IPS DF 19.7 (cell line): Measurements from ENCODE around the gene AKAP13.

Source experiments
- DNase-seq: peaks from one replicate; pipeline ENCODE4 v3.0.0-alpha.2; 2013; ENCODE audit warnings: low read depth, low spot score

Gene AKAP13

GRCh38 chr15:85382942-85383341 lies 2.5 kb downstream of the AKAP13 start:
- no peak for DNase-seq

- DNase-seq: no peak
These were observed 3.2 kb downstream of the AKAP13 start for GRCh38 chr15:85383470-85384148.

GRCh38 chr15:85386261-85386660 lies 5.9 kb downstream of the AKAP13 start:
- DNase-seq: no peak

- DNase-seq: no peak
These were observed 8.3 kb downstream of the AKAP13 start for GRCh38 chr15:85388566-85389305.

GRCh38 chr15:85389306-85389650 lies 8.9 kb downstream of the AKAP13 start:
- DNase-seq: no peak

GRCh38 chr15:85389772-85390171 lies 9.4 kb downstream of the AKAP13 start:
- DNase-seq: no peak

- no peak for DNase-seq
These were observed 12.8 kb downstream of the AKAP13 start for GRCh38 chr15:85393210-85393609.

GRCh38 chr15:85394554-85395333 lies 14.3 kb downstream of the AKAP13 start:
- no peak for DNase-seq

- no peak for DNase-seq
These were observed 16.2 kb downstream of the AKAP13 start for GRCh38 chr15:85396554-85396953.

- no peak for DNase-seq
These were observed 16.7 kb downstream of the AKAP13 start for GRCh38 chr15:85397151-85397550.

- DNase-seq: no peak
These were observed 17.5 kb downstream of the AKAP13 start for GRCh38 chr15:85397926-85398325.

- DNase-seq: no peak
These were observed 18.4 kb downstream of the AKAP13 start for GRCh38 chr15:85398822-85399221.

- DNase-seq: no peak
These were observed 19.2 kb downstream of the AKAP13 start for GRCh38 chr15:85399627-85400026.

- DNase-seq: no peak
These were observed 20.2 kb downstream of the AKAP13 start for GRCh38 chr15:85400606-85401005.

GRCh38 chr15:85401108-85401774 lies 20.8 kb downstream of the AKAP13 start:
- DNase-seq: no peak

- DNase-seq: no peak
These were observed 21.9 kb downstream of the AKAP13 start for GRCh38 chr15:85402195-85402881.

GRCh38 chr15:85403745-85404144 lies 23.3 kb downstream of the AKAP13 start:
- DNase-seq: no peak

GRCh38 chr15:85404176-85404917 lies 23.9 kb downstream of the AKAP13 start:
- no peak for DNase-seq

GRCh38 chr15:85404918-85405866 lies 24.8 kb downstream of the AKAP13 start:
- no peak for DNase-seq

- no peak for DNase-seq
These were observed 26.5 kb downstream of the AKAP13 start for GRCh38 chr15:85406916-85407315.
